HEK293 (cell line): ENCODE results near the gene FGF19.

Experiments
- CTCF ChIA-PET: fragments of 350-600 bp; formaldehyde crosslinking; extraction: SDS; loops from one replicate; lab custom pipeline; 2021; ENCODE audit warnings: antibody characterized with exemption; lab: Yijun Ruan, JAX
- POLR2A ChIA-PET: fragments of 300-600 bp; formaldehyde crosslinking; extraction: SDS; loops from one replicate; lab custom pipeline; 2020; ENCODE audit warnings: antibody characterized with exemption, inconsistent platforms; lab: Yijun Ruan, JAX
- H3K27ac ChIP-seq: fragments of 200-500 bp; sonication (Bioruptor generic); 2 replicates; pipeline ENCODE4 v1.5.1; 2014; ENCODE audit warnings: low read depth, low read length, control low read depth, inconsistent platforms; ENCODE audit errors: extremely low read depth
- H3K36me3 ChIP-seq, 2 experiments: fragments of 200-500 bp in 1 of 2; sonication (Bioruptor generic) in 1 of 2; 1 replicate in 1 of 2; 2 replicates in 1 of 2; pipeline ENCODE4 v1.5.1; 2014 to 2017; ENCODE audit warnings: inconsistent platforms in 2 of 2, low read length in 2 of 2; ENCODE audit not compliant: control insufficient read depth in 2 of 2, insufficient read depth in 1 of 2
- H3K4me1 ChIP-seq: fragments of 200-500 bp; sonication (Bioruptor generic); 2 replicates; pipeline ENCODE4 v1.5.1; 2014; ENCODE audit warnings: mild to moderate bottlenecking, low read length, inconsistent platforms; ENCODE audit not compliant: control insufficient read depth, insufficient read depth
- H3K4me3 ChIP-seq: 2 replicates; pipeline ENCODE4 v1.5.1; 2011; ENCODE audit warnings: low read depth, mild to moderate bottlenecking, control low read depth, low read length, moderate library complexity
- H3K9me3 ChIP-seq: fragments of 200-500 bp; sonication (Bioruptor generic); 2 replicates; pipeline ENCODE4 v1.5.1; 2014; ENCODE audit warnings: low read depth, low read length, inconsistent platforms; ENCODE audit not compliant: control insufficient read depth, insufficient read depth
- CTCF ChIP-seq: fragments of 450-650 bp; formaldehyde crosslinking; IDR thresholded peaks from 2 replicates; pipeline ENCODE4 v1.5.1; 2016; ENCODE audit warnings: missing biosample characterization, missing genetic modification characterization
- GFI1B ChIP-seq: fragments of 450-650 bp; formaldehyde crosslinking; IDR thresholded peaks from 2 replicates; pipeline ENCODE4 v1.5.1; 2016; ENCODE audit warnings: missing biosample characterization, missing genetic modification characterization
- KLF1 ChIP-seq: fragments of 450-650 bp; formaldehyde crosslinking; IDR thresholded peaks from 2 replicates; pipeline ENCODE4 v1.5.1; 2016; ENCODE audit warnings: missing biosample characterization, missing genetic modification characterization
- KLF16 ChIP-seq: fragments of 450-650 bp; formaldehyde crosslinking; IDR thresholded peaks from 2 replicates; pipeline ENCODE4 v1.5.1; 2017; ENCODE audit warnings: missing biosample characterization, missing genetic modification characterization
- KLF9 ChIP-seq: fragments of 450-650 bp; formaldehyde crosslinking; IDR thresholded peaks from 2 replicates; pipeline ENCODE4 v1.5.1; 2016; ENCODE audit warnings: missing biosample characterization, missing genetic modification characterization, low read depth
- PRDM1 ChIP-seq: fragments of 450-650 bp; formaldehyde crosslinking; IDR thresholded peaks from 2 replicates; pipeline ENCODE4; 2016; ENCODE audit warnings: missing biosample characterization, missing genetic modification characterization
- SCRT1 ChIP-seq: fragments of 450-650 bp; formaldehyde crosslinking; IDR thresholded peaks from 2 replicates; pipeline ENCODE4 v1.5.1; 2016; ENCODE audit warnings: missing biosample characterization, missing genetic modification characterization, borderline replicate concordance
- ZBTB8A ChIP-seq: fragments of 450-650 bp; formaldehyde crosslinking; IDR thresholded peaks from 2 replicates; pipeline ENCODE4 v1.5.1; 2016; ENCODE audit warnings: missing biosample characterization, missing genetic modification characterization
- ZFP3 ChIP-seq: fragments of 450-650 bp; formaldehyde crosslinking; IDR thresholded peaks from 2 replicates; pipeline ENCODE4 v1.5.1; 2016; ENCODE audit warnings: low read depth, missing biosample characterization, missing genetic modification characterization
- ZIC2 ChIP-seq: fragments of 450-650 bp; formaldehyde crosslinking; IDR thresholded peaks from 2 replicates; pipeline ENCODE4 v1.5.1; 2016; ENCODE audit warnings: missing biosample characterization, missing genetic modification characterization
- ZNF146 ChIP-seq: fragments of 450-650 bp; formaldehyde crosslinking; IDR thresholded peaks from 2 replicates; pipeline ENCODE4 v1.5.1; 2016; ENCODE audit warnings: missing biosample characterization, missing genetic modification characterization
- ZNF280C ChIP-seq: fragments of 450-650 bp; formaldehyde crosslinking; IDR thresholded peaks from 2 replicates; pipeline ENCODE4 v1.5.1; 2016; ENCODE audit warnings: missing biosample characterization, missing genetic modification characterization
- ZNF391 ChIP-seq: fragments of 450-650 bp; formaldehyde crosslinking; IDR thresholded peaks from 2 replicates; pipeline ENCODE4 v1.5.1; 2016; ENCODE audit warnings: low read depth, missing biosample characterization, missing genetic modification characterization, borderline replicate concordance
- ZNF449 ChIP-seq: fragments of 450-650 bp; formaldehyde crosslinking; IDR thresholded peaks from 2 replicates; pipeline ENCODE4 v1.5.1; 2017; ENCODE audit warnings: missing biosample characterization, mild to moderate bottlenecking, missing genetic modification characterization, moderate library complexity
- ZNF521 ChIP-seq: fragments of 450-650 bp; formaldehyde crosslinking; IDR thresholded peaks from 2 replicates; pipeline ENCODE4 v1.5.1; 2017; ENCODE audit warnings: missing biosample characterization, mild to moderate bottlenecking, missing genetic modification characterization
- ZNF529 ChIP-seq: fragments of 450-650 bp; formaldehyde crosslinking; IDR thresholded peaks from 2 replicates; pipeline ENCODE4 v1.5.1; 2017; ENCODE audit warnings: missing genetic modification characterization, missing biosample characterization; ENCODE audit not compliant: insufficient replicate concordance
- ZNF530 ChIP-seq: fragments of 450-650 bp; formaldehyde crosslinking; IDR thresholded peaks from 2 replicates; pipeline ENCODE4 v1.5.1; 2016; ENCODE audit warnings: low read depth, missing biosample characterization, missing genetic modification characterization
- ZNF549 ChIP-seq: fragments of 450-650 bp; IDR thresholded peaks from 2 replicates; pipeline ENCODE4 v1.5.1; 2018; ENCODE audit warnings: missing biosample characterization, missing genetic modification characterization, mild to moderate bottlenecking, inconsistent platforms, moderate library complexity
- ZNF558 ChIP-seq: fragments of 450-650 bp; formaldehyde crosslinking; IDR thresholded peaks from 2 replicates; pipeline ENCODE4 v1.5.1; 2016; ENCODE audit warnings: missing biosample characterization, missing genetic modification characterization
- ZNF645 ChIP-seq: fragments of 450-650 bp; formaldehyde crosslinking; IDR thresholded peaks from 2 replicates; pipeline ENCODE4; 2016; ENCODE audit warnings: missing biosample characterization, missing genetic modification characterization
- ZNF677 ChIP-seq: fragments of 450-650 bp; IDR thresholded peaks from 2 replicates; pipeline ENCODE4 v1.5.0; 2018; ENCODE audit warnings: missing biosample characterization, mild to moderate bottlenecking, missing genetic modification characterization, moderate library complexity
- ZNF701 ChIP-seq: fragments of 450-650 bp; formaldehyde crosslinking; IDR thresholded peaks from 2 replicates; pipeline ENCODE4 v1.5.1; 2016; ENCODE audit warnings: missing biosample characterization, missing genetic modification characterization
- ZNF785 ChIP-seq: fragments of 450-650 bp; formaldehyde crosslinking; IDR thresholded peaks from 2 replicates; pipeline ENCODE4 v1.5.1; 2016; ENCODE audit warnings: missing biosample characterization, missing genetic modification characterization
- ZSCAN23 ChIP-seq: fragments of 450-650 bp; formaldehyde crosslinking; IDR thresholded peaks from 2 replicates; pipeline ENCODE4 v1.5.1; 2016; ENCODE audit warnings: missing biosample characterization, missing genetic modification characterization
- TF ChIP-seq, protein P1 (sequence below): fragments of 450-650 bp; IDR thresholded peaks from 2 replicates; pipeline ENCODE4 v1.5.1; 2018; ENCODE audit warnings: missing biosample characterization, mild to moderate bottlenecking, missing genetic modification characterization

The FGF19 gene

GRCh38 chr11:69748637-69749036, 44.8 kb upstream of the FGF19 start:
- Histone ChIP-seq H3K4me1 (no peaks in the 10 kb centered on the region), H3K9me3 (no peaks in the 10 kb centered on the region), H3K4me3 (no peak overlapping the region), H3K36me3 (no peaks in the 10 kb centered on the region), H3K27ac (no peak overlapping the region)
- TF ChIP-seq ZSCAN23 (tag by site-specific recombination) (no peak), KLF9 (tag by site-specific recombination) (no peak), ZNF677 (tag by site-specific recombination) (no peak), ZIC2 (tag by site-specific recombination) (no peak), ZNF645 (tag by site-specific recombination) (no peak), GFI1B (tag by site-specific recombination) (no peak), PRDM1 (tag by site-specific recombination) (no peak), KLF1 (tag by site-specific recombination) (no peak), ZNF391 (tag by site-specific recombination) (no peak), ZNF521 (tag by site-specific recombination) (no peak), ZBTB8A (tag by site-specific recombination) (no peak), ZNF280C (tag by site-specific recombination) (no peak), KLF16 (no peak), ZNF529 (no peak), CTCF (no peak), ZNF530 (tag by site-specific recombination) (no peak), ZNF549 (no peak), ZNF785 (no peak), SCRT1 (tag by site-specific recombination) (no peak)
- ChIA-PET CTCF (no interaction called here), POLR2A (no interaction called here)

DNA sequence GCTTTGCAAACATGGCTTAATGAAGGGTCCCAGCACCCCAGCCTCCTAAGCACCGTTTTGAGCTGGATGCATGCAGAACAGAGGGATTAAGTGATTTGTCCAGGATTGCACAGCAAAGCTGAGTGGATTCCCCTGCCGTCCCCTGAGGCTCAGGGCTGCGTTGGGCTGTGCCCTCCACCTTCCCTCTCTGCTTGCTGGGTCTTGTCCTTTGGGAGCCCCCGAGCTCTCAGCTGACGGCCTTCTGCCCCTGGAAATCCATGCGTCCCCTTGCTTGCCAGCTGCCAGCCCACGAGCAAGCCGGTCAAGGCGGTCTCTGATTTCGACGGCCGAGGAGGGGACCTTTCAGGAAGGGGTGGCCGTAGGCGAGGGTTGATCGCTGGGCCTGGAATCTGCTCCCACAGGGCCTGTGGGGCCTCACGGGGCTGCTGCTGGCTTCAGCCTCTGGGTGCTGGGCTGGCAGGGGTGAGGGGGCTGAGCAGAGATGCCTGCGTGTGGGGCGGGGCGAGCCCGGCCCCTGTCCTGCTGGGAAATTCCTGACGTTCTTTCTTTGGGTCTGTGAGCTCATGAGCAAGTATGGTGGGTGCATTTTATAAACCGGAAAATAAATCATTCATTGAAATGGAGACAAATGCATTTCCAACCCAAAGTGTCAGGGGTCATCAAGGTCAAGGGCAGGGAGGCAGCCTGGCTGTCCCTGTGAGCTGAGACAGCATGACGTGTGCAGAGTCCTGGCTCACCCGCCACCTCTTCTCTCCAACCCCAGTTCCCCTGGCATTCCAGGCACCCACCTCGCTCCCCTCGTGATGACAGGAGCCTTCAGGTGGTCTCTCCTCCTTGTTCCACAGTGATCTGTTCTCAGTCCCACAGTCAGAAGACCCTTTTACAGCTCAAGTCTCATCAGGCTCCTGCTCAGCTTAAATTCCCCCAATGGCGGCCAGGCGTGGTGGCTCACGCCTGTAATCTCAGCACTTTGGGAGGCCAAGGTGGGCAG, 43.2 kb upstream of the FGF19 start:
- ChIA-PET CTCF (interaction anchor here (0.8 kb wide), 1 partner anchor 27 kb away, joined by 3 read pairs; no protein-coding TSS in a partner anchor), POLR2A (no interaction called here)
- Histone ChIP-seq H3K9me3 (no peaks in the 10 kb centered on the region), H3K4me3 (no peak overlapping the region), H3K27ac (no peak overlapping the region), H3K36me3 (no peaks in the 10 kb centered on the region), H3K4me1 (no peaks in the 10 kb centered on the region)
- no peak for TF ChIP-seq ZNF449
- no peak for TF ChIP-seq ZFP3 (tag by site-specific recombination)
- no peak for TF ChIP-seq ZNF558 (tag by site-specific recombination)
- TF ChIP-seq ZNF146 (tag by site-specific recombination) = no peak
- no peak for TF ChIP-seq ZNF701
- TF ChIP-seq ZNF521 (tag by site-specific recombination) = no peak
- TF ChIP-seq, protein P1, sequence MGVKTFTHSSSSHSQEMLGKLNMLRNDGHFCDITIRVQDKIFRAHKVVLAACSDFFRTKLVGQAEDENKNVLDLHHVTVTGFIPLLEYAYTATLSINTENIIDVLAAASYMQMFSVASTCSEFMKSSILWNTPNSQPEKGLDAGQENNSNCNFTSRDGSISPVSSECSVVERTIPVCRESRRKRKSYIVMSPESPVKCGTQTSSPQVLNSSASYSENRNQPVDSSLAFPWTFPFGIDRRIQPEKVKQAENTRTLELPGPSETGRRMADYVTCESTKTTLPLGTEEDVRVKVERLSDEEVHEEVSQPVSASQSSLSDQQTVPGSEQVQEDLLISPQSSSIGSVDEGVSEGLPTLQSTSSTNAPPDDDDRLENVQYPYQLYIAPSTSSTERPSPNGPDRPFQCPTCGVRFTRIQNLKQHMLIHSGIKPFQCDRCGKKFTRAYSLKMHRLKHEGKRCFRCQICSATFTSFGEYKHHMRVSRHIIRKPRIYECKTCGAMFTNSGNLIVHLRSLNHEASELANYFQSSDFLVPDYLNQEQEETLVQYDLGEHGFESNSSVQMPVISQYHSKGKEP (tag by site-specific recombination) = no peak
- TF ChIP-seq ZNF529 = no peak
